Stimulated activated naive CD4-positive, alpha-beta T cell (primary cell): ENCODE results near the gene NOTCH3.

Source experiments
- DNase-seq, 6 experiments: peaks; one replicate each; lab custom pipeline; 2025; lab: John Stamatoyannopoulos, UW

NOTCH3 gene

DNA sequence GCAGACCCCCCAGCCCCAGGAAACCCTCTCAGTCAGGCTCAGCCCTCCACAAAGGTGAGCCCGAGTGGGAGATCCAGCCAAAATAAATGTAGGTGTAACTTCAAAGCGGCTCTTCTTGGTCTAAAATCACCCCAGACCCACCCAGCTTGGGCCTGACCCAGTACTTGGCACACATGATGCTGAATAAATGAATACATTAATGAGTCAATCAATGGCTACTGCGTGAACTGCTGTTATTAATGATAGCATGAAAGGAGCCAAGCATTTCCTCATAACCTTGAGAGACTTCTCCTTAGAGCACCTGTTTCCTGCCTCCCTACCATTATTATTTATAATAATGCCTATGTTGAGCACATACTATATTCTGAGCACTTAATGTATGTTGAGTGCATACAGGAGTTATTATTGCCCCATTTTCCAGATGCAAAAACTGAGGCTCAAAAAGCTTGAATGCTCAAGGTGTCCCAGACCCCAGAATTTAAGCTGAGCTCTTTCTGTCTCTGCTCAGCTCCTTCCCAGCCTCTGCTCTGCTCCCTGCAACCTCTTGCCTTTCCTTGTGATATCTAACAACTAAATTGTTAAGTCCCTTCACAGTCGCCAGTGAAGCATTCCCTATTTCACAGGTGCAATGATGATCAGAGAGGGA lies 4.3 kb downstream of the NOTCH3 start:
- DNase-seq: peak in 1 of 6 experiments; percentile 23

DNA sequence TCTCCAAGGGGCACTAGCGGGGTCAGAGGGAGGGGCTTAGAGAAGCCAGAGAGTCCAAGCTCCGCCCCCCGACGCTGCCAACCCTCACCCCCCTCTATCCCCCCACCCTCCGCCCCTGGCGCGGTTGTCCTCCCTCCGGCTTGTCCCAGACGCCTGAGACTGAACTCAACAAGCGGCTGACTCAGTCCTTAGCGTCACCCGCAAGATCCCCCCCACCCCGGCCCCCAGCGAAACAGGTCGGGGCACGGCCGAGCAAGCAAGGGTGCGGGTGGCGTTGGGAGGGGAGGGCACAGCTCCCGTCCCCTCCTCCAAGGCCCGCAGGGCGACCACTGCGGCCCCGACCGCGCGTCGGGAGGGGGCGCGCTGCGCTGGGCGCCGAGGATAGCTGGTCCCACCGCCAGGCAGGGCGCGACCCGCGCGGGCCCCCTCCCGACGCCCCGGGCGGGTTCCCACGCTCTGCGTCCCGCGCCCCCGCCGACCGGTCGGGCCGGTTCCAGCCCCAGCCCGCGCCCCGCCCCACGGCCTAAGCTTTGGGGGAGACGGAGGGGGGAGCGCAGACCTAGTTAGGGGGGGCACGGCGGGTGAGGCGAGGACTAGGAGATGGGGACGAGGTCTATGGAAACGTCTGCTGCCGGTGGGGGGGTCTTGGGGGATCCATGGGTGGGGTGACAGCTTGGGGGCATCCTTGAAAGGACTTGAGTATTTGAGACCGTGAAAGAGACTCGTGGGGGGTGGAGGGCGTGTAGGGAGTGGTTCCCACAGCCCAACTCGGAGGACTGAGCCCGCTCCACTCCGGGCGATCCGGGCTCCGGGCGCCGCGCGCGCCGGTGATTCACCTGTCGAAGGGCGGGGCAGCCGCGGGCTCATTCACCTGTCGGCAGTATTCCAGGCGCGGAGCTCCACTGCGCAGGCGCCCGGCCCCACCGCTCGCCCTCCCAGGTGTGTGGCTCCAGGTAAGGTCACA lies 5.1 kb downstream of the NOTCH3 start:
- DNase-seq: peak in 1 of 6 experiments; percentile 23

DNA sequence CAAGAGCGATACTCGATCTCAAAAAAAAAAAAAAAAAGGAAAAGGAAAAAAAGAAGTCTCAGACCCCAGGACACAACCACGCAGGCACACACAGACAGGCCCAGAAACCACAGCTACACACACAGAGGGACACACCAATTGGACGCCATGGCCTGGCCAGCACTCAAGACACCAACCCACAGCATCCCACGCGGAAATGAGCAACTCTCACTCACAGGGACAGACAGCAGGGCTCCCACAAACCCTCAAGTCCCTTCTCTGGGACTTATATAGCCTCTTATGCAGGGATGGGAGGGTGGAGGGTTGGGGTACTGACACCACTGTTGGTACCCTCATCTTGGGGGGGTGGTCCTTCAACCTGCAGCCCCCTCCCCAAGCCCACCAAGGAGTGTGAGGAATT lies 5.9 kb downstream of the NOTCH3 start:
- DNase-seq: no peak

DNA sequence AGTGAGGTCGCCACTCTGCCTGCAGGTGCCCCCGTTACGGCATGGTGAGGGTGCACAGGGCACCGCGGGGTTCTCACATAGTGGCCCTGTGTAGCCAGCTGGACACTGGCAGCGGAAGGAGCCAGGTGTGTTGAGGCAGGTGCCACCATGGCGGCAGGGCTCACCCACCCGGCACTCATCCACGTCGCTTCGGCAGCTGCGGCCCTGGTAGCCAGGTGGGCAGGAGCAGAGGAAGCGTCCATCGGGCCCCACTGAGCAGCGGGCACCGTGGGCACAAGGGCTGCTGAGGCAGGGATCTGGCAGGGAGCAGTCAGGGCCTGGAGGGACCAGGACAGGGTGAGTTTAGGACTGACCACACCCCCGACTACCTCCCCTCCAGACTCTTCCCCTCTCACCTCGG lies 8.8 kb downstream of the NOTCH3 start:
- no peak for DNase-seq

DNA sequence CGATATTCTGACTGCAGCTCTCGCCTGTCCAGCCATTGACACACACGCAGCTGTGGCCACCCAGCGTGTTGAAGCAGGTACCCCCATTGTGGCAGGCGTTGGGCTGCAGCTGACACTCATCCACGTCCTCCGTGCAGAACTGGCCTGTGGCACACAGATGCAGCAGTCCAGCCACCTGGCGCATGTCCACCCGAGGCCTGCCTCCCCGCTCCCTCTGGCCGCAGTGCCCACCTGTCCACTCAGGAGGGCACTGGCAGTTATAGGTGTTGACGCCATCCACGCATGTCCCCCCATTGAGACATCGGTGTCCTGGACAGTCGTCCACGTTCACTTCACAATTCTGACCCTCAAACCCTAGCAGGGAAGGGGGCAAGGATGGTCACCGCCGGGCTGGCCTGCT lies 9.3 kb downstream of the NOTCH3 start:
- DNase-seq: no peak

DNA sequence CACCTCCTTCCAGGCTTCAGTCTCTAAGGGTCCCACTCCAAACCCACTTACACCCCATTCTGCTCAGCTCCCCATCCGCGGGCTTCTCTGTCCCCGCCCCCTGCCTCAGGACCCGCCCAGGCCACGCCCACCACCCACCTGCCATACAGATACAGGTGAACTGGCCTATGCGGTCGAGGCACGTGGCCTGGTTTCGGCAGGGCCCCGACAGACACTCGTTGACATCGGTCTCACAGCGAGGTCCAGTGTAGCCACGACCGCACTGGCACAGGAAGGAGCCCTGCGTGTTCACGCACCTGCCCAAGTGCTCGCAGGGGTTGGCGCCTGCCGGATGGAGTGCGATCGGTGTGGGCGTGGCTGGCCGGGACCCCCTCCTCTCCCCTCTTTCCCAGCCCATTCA lies 11.9 kb downstream of the NOTCH3 start:
- no peak for DNase-seq

DNA sequence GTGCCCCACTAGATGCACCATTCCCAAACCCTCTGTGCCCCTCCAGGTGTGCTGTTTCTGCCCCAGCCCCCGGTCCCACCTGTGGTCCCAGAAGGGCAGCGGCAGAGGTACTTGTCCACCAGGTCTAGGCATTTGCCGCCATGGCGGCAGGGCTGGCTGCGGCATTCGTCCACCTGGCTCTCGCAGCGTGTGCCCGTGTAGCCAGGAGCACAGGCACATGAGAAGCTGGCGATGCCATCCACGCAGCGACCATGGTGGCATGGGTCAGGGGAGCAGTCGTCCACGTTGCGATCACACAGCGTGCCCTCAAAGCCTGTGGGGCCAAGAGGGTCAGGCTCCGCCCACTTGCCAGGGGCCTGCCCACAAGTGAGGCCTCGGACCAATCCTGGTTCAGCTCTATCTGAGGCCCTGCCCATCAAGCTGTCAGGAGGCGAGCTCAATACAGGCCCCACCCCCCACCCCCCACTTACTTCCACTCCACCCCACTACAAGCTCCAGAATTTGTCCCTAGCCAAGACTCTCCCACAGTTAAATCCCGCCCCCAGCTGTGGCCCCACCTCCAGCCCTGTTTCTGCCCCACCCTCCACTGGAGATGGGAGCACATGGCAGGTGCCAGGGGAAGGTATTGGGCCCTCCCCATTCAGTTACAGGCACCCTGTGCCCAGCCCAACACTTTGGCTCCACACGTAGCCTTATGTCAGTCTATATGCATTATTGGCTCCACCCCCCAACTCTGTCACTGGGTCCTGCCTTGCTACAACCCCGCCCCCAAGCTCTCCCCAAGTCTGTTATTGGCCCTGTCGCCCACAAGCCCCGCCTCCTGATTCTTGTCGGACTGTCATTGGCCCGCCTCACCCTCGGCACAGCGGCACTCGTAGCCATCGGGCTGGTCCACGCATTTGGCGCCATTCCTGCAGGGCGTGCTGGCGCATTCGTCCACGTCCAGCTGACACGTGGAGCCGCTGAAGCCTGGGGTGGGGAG lies 13.5 kb downstream of the NOTCH3 start:
- no peak for DNase-seq

DNA sequence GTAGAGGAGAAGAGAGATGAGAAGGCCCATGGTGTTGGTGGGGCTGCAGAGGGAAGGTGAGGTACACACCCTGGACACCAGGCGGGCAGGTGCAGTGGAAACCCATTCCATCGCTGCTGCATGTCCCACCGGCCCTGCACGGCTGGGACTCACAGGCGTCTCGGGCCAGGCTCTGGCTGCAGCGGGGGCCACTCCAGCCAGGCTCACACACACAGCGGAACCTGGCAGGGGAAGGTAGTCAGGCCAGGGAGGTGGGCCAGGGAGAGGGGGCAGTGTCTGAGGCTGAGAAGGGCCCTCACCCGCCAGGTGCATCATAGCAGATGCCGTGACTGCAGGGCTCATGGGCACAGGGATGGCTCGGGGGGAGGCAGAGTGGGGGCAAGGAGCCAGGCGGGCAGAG lies 15.6 kb downstream of the NOTCH3 start:
- no peak for DNase-seq

DNA sequence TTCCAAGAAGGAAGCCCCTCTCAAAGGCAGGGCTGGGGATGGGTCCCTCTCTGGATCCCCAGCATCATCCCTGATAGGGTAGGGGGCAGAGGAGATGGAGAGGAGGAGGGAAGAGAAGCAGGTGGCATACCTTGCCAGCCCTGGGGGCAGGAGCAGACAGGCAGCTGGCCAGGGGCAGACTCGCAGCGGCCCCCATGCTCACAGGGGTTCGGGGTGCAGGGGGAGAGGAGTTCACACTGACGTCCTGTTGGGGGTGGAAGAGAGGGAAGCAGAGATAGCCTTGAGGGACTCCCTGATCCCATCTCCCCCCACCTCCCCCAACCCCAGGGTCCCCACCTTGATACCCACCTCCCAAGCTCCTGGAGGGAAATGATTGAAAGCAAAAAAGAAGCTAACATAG lies 16.0 kb downstream of the NOTCH3 start:
- no peak for DNase-seq

DNA sequence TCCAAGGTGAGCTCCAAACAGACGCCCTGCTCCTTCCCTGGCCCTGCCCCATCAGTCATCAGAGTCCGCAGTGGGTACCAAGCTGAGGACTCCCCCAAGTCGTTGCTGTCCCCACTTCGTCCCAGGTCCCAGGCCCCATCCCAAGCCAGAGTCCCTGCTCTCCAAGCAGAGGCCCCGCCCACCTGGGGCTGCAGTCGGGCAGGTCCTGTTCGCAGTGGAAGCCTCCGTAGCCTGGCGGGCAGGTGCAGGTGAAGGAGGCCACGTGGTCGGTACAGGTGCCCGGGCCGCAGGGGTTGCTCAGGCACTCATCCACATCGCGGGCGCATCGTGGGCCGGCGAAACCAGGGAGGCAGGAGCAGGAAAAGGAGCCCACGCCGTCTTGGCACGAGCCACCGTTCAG lies 19.4 kb downstream of the NOTCH3 start:
- DNase-seq: no peak

DNA sequence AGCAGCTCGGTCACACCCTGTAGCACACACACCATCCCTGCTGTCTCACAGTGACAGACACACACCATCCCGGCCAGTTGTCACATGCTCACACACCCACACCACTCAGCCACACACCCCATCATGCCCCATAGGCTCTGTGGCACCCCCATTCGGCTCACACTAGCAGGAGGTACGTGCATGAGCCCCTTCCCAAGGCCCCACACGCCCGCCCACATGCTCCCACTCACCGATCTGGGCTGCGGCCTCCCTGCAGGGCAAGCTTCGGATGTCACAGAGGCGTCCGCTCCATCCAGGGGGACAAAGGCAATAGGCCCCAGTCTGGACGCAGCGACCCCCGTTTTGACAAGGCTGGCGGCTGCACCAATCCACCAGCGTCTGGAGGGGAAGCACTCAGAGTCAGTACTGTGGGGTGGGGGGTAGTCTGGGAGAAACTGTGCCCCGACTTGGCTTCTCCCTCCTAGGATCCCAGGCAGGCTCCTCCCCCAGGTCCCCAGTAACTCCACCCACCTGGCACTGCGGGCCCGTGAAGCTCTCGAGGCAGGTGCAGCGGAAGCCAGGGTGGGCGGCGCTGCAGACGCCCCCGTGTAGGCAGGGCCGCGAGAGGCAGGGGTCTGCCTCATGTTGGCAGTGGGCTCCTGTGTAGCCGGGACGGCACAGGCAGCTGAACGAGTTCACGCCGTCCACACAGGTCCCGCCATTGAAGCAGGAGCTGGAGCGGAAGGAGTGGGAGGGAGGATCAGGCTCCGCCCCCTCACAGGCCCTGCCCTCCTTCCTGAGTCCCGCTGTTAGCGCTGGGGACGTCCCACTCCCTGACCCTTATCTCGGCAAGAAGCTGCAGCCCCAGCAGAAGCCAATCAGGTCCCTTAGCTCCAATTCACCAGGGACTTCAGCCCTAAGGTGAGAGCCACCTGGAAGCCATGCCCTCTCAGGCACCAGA lies 20.1 kb downstream of the NOTCH3 start:
- no peak for DNase-seq

DNA sequence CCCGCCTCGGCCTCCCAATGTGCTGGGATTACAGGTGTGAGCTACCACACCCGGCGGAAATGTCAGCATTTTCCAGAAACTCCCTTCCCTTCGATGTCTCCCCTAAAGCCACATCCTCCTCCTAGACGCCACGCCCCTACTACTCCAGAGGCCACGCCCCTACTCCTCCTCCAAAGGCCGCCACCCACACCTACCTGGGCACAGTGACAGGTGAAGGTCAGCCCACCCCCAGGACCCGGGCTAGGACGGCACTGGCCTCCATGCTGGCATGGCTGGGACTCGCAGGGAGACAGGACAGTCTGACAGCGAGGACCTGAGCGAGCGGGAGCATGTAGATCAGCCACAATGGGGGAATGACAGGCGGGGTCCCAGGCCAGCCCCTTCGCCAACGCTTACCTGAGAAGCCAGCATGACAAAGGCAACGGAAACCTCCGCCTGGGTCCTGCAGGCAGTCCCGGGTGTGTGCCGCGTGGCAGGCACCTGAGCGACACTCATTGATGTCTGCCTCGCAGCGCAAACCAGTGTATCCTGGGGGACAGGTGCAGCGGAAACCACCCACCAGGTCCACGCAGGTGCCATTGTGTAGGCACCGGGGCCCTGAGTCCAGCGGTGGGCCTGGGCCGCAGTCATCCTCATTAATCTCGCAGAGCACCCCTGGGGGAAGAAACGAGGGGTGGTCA lies 22.0 kb downstream of the NOTCH3 start:
- DNase-seq: no peak

DNA sequence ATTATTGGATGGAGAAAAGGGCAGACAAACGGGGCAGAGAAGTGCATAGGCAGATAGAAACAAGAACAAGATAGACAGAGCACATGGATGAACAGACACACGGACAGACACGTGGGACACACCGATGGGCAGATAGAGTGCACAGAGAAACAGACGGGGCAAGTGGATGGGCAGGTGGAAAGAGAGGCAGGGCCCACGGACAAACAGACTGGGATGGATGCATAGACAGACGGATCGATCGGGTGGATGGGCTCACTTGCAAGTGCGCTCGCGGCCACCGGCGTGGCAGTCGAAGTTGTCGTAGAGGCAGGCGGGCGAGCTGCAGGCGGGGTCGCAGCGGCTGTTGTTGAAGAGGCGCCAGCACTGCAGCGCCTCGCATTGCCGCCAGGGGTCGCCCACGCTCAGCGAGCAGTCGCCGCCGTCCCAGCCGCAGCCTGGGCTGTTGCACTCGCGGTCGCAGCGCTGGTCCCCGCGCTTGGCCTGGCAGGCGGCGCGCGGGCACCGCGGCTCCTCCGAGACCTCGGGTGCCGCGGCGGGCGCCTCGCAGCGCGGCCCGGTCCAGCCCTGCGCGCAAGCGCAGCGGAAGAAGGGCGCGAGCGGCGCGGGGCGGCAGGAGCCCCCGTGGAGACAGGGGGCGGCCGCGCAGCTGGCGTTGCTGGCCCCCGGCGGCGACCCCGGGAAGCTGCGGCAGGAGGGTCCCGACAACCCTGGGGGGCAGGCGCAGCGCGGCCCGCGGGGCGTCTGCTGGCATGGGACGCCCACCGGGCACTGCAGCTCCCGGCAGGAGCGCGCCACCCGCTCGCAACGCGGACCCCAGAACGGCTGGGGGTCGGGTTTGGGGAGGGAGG lies 23.3 kb downstream of the NOTCH3 start:
- DNase-seq: peak; percentile 53 to 86 (median 74)

DNA sequence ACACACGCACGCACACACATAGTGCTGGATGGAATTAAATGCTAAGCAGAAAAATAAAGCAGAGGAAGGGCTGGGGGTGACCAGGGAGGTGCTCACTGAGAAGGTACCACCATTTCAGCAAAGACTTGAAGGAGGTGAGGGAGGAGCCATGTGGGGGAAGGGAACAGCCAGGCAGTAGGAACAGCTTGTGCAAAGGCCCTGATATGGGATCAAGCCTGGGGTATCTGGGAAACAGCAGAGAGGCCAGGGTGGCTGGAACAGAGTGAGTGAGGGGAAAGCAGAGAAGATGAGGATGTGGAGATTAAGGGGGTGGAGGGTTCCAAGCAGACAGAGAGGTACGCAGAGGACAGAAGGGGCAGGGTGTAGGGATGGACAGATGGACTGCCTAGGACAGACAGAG lies 25.2 kb downstream of the NOTCH3 start:
- no peak for DNase-seq

DNA sequence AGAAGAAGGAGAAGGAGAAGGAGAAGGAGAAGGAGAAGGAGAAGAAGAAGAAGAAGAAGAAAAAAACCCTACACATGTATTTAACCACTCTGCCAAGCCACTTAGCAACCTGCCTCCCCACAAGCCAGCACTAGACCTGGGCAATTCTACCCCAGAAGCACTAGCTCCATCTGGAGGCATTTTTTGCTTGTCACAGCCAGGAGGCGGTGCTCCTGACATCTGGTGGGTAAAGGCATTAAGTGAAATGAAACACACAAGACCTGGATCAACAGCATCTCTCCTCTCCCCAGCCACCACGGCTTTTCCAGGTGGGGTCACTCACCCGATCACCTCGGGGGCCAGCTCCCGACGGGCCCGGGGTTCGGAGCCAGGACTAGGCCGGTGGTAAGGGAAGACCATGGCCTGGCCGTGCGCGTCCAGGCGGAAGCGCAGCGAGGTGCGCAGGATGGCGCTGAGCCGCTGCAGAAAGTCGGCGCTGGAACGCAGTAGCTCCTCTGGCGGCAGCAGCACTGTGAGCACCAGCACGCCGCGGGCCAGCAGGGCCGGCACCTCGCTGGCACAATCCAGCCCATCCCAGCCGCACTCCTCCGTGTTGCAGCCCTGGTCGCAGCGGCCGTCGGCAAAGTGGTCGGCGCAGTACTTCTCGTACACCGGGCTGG lies 26.9 kb downstream of the NOTCH3 start:
- DNase-seq: no peak

DNA sequence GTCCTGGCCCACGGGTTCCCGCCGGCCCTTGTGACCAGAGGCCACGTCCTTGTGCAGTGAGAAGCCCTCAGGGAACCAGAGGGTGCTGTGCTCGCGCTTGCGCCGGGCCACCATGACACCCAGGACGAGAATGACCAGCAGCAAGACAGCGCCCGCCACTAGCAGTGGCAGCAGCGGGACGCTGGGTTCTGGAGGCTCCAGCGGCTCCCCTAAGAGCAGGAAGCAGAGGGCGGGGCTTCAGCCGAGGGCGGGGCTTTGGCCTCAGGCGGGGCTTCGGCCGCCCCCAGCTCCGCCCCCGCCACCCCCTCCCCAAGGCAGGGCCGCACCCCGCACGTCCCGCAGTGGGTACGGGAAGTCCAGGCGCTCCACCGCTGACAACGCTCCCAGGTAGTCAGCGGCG lies 30.4 kb downstream of the NOTCH3 start:
- DNase-seq: no peak

DNA sequence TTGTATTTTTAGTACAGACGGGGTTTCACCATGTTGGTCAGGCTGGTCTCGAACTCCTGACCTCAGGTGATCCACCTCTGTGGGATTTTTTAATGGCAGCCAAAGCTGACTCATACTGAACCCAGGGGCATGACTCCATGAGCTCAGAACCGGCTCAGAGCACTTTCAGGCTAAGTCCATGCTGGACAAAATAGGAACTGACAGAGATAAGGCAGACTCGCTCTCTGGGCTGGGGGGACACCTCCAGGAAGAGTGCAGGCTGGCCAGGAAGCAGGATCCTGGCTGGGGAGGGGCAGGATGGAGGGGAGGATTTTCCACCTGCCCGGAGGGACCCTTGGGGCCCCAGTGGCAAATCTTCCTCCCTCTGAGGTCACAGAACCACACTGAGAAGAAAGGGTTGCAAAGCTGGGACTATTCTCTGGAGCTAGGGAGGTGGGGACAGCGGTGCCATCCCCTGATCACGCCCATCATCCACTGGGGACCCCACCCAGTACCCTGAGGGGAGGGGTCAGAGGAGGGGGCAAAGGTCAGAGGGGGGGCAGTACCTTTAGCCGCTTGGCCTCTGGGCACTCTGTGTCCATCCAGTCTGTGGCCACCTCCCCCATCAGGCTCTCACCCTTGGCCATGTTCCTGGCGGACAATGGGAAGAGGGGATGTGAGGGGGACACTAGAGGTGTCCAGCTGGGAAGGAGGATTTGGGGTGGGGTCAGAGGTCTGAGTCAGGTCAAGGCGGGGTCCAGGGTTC lies 31.1 kb downstream of the NOTCH3 start:
- no peak for DNase-seq

DNA sequence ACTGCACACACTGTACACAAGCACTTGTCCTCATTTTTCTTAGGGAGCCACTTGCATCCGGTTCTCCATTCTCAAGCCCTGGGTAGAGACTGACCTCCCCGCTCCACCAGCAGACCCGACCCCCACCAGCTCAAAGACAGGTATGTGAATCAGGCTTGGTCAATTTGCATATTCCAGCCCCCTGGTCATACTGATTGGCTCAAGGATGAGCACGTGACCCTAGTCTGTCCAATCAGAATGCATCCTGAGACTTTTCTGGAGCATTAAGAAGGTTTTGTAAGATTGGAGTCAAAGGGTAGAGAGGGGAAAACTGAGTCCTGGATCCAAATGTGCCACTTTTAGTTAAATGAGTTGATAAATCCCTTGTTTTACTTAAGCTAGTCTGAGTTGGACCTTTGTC lies 34.1 kb downstream of the NOTCH3 start:
- no peak for DNase-seq
